Memory B cell (primary cell): ENCODE results near the gene ZMAT3.

Experiments
- ATAC-seq: fragments of 150-1000 bp; cut with Tn5 transposase; 2 replicates; pipeline ENCODE4 v1.10.0; 2021; ENCODE audit warnings: low read depth, mild to moderate bottlenecking, moderate library complexity
- DNase-seq, 2 donors: peaks; one replicate each; pipeline ENCODE4 v3.0.0; 2022; ENCODE audit warnings: low spot score in 2 of 2
- H3K27ac Mint-ChIP-seq: one replicate; pipeline ENCODE4 v1.8.0; 2022; ENCODE audit warnings: mild to moderate bottlenecking, moderate library complexity, mixed read lengths
- H3K27me3 Mint-ChIP-seq: one replicate; pipeline ENCODE4 v1.8.0; 2022; ENCODE audit warnings: mixed read lengths
- H3K36me3 Mint-ChIP-seq: one replicate; pipeline ENCODE4 v1.8.0; 2022; ENCODE audit warnings: mild to moderate bottlenecking, mixed read lengths
- H3K4me1 Mint-ChIP-seq: one replicate; pipeline ENCODE4 v1.8.0; 2022; ENCODE audit warnings: mixed read lengths
- H3K4me3 Mint-ChIP-seq: one replicate; pipeline ENCODE4 v1.8.0; 2022; ENCODE audit warnings: mild to moderate bottlenecking, moderate library complexity, mixed read lengths
- H3K9me3 Mint-ChIP-seq: one replicate; pipeline ENCODE4 v1.8.0; 2022; ENCODE audit warnings: mixed read lengths

The ZMAT3 gene

DNA sequence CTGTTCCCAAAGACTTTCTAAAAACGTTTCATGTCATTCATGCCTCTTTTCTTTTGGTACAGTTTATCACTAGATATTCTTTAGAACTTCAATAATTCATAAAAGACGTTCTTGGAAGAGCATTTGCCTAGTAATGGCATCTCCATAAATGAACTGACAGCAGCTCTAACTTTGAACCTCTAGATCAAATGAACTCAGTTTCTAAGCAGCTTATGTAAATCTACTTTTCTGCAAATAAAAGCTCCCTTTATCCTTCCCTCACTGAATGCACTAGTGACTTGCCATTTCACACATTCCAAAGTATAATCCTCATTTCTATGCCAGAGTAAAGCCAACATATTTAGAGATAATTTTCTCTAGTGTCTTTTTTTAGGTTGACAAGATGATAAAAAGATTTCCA lies 85.2 kb downstream of the ZMAT3 start:
- no peak for DNase-seq
- peaks cover 18% of the 10 kb centered on the region for H3K9me3 Mint-ChIP-seq
- peaks cover 5% of the 10 kb centered on the region for H3K4me1 Mint-ChIP-seq
- no peaks in the 10 kb centered on the region for H3K27me3 Mint-ChIP-seq
- ATAC-seq: no peak
- H3K27ac Mint-ChIP-seq: no peak overlapping the region
- H3K4me3 Mint-ChIP-seq: no peak overlapping the region
- peaks cover 39% of the 10 kb centered on the region for H3K36me3 Mint-ChIP-seq

DNA sequence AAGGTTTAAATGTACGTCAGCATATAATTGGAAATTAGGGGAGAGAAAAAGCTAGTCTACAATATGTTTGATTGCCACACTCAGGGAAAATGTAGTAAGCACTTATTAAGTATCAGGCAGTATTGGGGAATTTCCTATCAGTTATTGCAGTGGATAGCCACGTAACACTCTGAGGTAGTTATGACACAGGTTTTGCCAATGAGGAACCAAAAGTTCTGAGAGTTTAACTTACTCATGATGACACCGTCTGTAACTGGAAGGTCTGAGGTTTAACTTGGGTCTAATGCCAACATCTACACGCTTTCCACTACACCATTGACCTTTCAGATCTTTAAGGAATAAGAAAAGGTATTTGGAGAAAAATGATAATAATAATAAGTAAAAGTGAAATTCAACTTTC lies 89.5 kb downstream of the ZMAT3 start:
- peak; percentile 92 for ATAC-seq
- peak overlapping the region; percentile 41 for H3K27ac Mint-ChIP-seq
- H3K4me1 Mint-ChIP-seq: peaks cover 5% of the 10 kb centered on the region

GRCh38 chr3:178975320-178975719 lies 96.3 kb downstream of the ZMAT3 start:
- DNase-seq (no peak), ATAC-seq (no peak)
- H3K27me3 Mint-ChIP-seq: no peaks in the 10 kb centered on the region
- peaks cover 5% of the 10 kb centered on the region for H3K9me3 Mint-ChIP-seq
- H3K36me3 Mint-ChIP-seq: peaks cover 10% of the 10 kb centered on the region
- H3K27ac Mint-ChIP-seq: no peak overlapping the region
- H3K4me1 Mint-ChIP-seq: no peaks in the 10 kb centered on the region
- no peak overlapping the region for H3K4me3 Mint-ChIP-seq

More for the DNA sequence above, 89.5 kb downstream of the ZMAT3 start:
- no peak for DNase-seq
- no peaks in the 10 kb centered on the region for H3K27me3 Mint-ChIP-seq
- H3K36me3 Mint-ChIP-seq: peaks cover 19% of the 10 kb centered on the region
- peaks cover 11% of the 10 kb centered on the region for H3K9me3 Mint-ChIP-seq
- H3K4me3 Mint-ChIP-seq: no peak overlapping the region

DNA sequence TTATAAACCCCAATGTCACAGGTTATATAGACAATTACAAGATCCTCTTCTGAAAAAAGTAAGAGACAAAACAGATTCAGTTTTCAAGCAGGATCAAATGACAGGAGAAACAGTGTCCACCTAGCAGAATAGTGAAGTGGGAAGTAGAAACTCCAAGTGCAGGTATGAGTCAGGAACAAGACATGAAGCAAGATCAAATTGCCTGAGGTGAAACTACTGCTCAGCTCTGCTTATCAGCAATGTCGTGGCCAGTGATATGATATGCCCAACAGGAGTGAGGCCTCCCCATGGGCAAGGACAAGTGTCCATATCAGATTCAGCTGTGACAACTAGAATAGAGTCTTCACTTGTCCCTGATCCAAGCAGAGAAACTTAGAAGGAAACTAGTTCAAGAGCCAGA lies 100.0 kb downstream of the ZMAT3 start:
- no peaks in the 10 kb centered on the region for H3K27me3 Mint-ChIP-seq
- H3K4me1 Mint-ChIP-seq: peaks cover 29% of the 10 kb centered on the region
- H3K4me3 Mint-ChIP-seq: no peak overlapping the region
- DNase-seq (no peak), ATAC-seq (no peak)
- H3K9me3 Mint-ChIP-seq: peaks cover 5% of the 10 kb centered on the region
- H3K27ac Mint-ChIP-seq: no peak overlapping the region
- peaks cover 10% of the 10 kb centered on the region for H3K36me3 Mint-ChIP-seq

DNA sequence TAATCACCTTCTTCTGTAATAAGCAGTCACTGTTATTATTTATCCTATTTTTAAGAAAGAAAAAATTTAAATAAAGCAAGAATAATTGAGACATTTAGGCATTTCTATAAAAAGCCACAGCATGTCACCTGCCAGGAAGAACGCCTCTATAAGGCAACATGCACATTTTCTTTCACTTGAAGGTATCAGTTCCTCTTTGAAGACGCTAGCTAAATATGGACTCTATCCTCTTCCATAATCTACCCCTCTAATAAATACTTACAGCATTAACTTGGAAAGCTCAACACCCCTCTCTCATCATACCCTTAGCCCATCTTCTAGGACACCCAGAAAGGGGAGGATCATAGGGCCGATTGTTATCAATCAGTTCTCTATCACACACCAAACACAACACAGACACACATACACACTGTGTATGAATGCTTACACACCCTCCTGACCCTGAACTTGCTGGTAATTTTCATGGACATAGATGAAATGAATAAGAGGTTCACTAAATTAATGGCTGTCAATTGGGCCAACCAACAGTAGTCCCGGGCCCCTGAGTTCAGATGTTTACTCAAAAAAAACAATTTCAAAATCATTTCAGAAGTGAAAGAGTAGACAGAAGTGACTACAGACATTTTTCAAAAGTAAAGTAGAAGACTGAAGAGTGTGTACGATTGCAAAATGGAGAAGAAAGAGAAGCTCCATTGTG lies 102.5 kb downstream of the ZMAT3 start:
- peak overlapping the region; percentile 94 for H3K27ac Mint-ChIP-seq
- H3K27me3 Mint-ChIP-seq: no peaks in the 10 kb centered on the region
- ATAC-seq: peak; percentile 90
- DNase-seq: peak in 1 of 2 donors; percentile 21
- H3K4me3 Mint-ChIP-seq: peak overlapping the region; percentile 3
- H3K36me3 Mint-ChIP-seq: peaks cover 6% of the 10 kb centered on the region
- H3K4me1 Mint-ChIP-seq: peaks cover 32% of the 10 kb centered on the region
- H3K9me3 Mint-ChIP-seq: peaks cover 5% of the 10 kb centered on the region
